NCI-H460 (cell line): Measurements from ENCODE around the gene DCPS. TPM values are rescaled to one million over a fixed set of nuclear protein-coding genes. Genes with fewer than 3 reads are reported as not detected.

Experiments used
- DNase-seq: peaks from one replicate; pipeline ENCODE4 v3.0.0-alpha.2; 2016; ENCODE audit warnings: low read depth; ENCODE audit errors: extremely low read depth
- total RNA-seq: library from RNA; depleted of rRNA; stranded (reverse); fragments of >200 nt; shearing (Covaris generic); gene quantifications from 2 replicates; pipeline ENCODE4 v1.2.3, GENCODE V29; 2014

DCPS gene
- total RNA-seq, 1 experiment from 2014 or later, result 35.9 TPM

DNA sequence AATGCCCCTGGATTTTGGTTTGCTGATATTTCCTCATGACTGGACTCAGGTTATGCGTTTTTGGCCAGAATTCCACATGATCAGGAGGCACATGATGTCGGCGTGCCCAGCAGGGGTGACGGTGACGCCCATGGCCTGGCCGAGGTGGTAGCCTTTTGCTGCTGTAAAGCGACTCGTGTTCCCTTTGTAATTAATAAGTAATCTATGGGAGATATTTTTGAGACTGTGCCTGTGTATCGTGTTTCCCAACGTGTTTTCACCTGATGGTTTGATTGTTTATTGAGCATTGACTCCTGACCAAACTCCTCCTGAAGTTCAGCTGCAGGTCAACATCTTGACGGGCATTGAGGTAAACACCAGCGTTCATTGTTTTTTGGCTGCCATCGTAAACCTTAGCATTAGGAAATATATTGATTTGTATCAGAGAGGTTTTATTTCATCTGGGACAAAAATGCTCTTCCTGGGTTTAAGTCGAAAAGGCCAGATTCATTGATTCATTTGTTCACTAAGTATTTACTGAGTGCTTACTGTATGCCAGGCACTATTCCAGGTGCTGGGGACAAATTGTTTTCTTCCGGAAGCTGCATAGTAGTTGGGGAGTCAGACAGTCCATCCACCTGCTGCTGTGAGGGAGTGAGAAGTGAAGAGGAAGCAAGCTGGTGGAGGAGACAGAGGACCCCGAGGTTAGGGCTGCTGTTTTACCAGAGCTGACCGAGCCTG is 23.6 kb downstream of the DCPS start:
- DNase-seq, result no peak

DNA sequence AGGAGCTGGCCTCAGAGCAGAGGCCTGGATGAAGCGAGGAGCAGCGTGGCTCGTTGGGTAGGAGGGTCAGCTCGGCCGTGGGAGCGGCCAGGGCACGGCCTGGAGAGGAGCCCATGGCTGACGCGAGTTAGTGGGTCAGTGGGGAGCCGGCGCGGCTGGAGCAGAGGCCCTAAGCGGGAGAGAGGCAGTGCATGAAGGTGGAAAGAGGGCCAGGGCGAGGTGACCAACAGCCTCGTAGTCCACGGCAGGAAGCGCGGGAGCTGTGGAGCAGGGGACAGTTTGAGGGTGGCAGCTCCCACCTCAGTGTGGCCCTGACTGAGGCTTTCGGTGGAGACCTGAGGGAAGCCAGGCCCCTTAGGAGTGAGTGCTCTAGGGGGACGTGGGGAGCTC is 24.1 kb downstream of the DCPS start:
- no peak for DNase-seq

DNA sequence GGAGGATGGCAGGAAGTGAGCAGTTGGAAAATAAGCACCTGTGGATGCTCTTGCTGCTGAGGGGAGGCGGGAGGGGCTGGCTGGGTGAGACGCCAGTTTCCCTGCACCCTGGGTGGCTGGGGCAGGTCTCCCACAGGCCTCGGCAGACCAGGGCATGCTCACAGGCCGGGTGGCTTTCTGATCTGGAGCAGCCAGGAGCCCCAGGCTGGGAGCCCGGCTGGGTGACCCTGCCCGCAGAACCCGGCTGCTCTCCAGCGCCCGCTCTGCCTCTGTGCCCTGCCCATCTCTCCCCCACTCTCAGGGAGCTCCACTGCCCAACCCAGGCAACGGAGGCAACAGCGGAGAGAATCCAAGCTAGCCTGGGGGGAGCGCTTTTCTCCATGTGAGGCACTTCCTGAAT is 24.6 kb downstream of the DCPS start:
- DNase-seq, result no peak

DNA sequence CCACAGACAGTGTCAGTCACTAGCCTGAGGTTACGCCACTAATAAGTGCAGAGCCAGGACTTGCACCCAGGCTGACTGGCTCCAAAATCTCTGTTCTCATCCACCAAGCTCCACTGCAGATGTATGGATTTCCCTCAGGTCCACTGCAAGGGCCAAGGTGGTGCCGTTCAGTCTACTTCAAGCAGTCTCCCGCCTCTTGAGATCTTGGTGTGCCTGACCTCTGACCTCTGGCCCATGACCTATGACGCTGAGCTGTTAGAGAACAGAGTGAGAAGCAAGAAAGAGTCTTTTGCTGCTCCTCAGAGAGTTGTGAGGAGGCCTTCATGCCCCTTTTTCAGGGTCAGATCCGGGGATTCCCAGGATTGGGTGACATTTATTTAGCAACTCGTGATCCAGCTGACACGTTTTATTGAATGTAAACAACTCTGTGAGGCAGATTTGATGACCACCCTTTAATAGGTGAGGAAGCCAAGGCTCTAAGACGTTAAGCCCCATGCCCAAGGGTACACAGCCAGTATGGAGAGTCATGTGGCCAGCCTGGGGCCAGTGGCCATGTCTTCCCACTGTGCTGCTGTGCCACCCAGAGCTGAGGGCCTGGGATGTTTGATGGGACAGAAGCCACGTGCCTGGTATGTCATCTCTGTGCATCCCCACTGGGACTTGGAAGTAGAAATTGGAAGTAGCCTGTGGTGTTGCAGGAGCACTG is 25.2 kb downstream of the DCPS start:
- DNase-seq, result no peak

DNA sequence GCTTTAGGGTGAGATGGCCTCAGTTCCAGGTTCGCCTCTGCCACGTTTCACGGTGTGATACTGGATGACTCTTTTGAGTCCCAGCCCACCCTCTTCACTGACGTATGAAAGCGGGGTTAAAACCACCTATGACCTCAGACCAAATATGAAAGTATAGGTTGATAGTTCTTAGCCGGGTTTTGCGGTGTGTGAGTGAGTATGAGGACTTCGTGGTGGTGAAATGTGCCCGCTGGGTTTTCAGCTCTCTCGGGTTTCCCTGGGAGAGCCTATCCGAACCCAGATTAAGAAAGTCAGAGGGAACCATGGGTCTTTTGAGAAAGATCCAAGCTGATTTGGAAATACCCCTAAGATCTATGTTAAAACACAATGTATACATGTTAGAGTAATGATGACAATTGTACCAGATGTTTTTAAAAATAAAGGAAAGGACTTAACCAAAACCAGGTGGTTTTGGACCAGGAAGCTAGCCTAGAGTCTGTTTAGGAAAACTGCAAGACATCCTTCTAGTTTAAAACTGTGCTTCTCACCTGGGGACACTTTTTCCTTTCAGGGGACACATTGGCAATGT is 25.9 kb downstream of the DCPS start:
- no peak for DNase-seq

DNA sequence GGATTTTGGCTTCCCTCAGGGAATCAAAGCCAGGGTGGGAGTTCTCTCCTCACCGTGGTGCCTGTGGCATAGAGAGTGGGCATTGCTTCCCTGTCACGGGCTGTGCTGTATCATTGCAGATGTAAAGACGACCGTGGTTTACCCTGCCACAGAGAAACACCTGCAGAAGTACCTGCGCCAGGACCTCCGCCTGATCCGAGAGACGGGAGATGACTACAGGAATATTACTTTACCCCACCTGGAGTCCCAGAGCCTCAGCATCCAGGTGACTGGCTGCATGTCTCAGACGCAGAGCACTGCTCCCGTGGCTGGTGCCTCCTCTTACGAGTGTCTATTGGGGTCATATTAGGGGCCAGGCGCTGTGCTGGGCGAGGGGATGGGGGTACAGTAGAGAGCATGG is 27.4 kb downstream of the DCPS start:
- DNase-seq, result no peak

DNA sequence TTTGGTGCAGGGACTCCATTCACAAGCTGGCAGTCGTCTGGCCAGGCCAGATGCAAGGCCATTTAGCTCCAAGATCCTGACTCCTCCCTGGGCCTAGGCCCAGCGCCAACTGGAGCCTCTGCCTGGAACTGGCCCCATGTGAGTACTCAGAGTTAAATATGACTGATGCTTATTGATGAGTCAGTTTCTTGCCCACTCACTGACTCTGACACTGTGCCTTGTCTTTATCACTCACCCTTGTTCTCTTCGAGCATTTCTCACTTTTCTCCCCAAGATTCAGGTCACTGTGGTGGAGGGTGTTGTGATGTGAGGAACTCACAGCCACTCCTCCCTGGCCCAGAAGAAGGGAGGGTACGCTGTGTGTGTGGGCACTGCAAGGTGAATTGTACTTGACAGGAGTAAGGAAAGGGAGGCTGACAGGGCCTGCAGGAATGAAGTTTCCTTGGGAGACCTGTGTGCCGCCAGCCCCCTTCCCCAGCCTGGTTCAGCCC is 28.4 kb downstream of the DCPS start:
- DNase-seq, result no peak

DNA sequence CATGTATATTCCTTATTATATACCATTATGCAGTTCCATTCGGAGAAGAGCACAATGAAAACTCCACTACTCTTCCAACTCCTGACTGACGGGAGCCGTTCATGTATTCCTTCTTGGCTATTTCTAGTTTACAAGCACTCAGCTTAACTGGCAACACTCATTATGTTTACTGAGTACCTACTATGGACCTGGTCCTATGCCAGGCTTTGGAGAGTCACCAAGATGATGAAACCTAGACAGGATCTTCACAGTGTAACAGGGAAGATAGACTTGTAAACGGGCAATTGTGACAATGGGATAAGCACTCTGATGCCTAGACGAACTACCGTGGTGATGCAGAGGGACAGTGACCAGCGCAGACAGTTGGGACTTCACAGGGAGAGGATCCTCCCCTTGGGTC is 29.3 kb downstream of the DCPS start:
- no peak for DNase-seq

DNA sequence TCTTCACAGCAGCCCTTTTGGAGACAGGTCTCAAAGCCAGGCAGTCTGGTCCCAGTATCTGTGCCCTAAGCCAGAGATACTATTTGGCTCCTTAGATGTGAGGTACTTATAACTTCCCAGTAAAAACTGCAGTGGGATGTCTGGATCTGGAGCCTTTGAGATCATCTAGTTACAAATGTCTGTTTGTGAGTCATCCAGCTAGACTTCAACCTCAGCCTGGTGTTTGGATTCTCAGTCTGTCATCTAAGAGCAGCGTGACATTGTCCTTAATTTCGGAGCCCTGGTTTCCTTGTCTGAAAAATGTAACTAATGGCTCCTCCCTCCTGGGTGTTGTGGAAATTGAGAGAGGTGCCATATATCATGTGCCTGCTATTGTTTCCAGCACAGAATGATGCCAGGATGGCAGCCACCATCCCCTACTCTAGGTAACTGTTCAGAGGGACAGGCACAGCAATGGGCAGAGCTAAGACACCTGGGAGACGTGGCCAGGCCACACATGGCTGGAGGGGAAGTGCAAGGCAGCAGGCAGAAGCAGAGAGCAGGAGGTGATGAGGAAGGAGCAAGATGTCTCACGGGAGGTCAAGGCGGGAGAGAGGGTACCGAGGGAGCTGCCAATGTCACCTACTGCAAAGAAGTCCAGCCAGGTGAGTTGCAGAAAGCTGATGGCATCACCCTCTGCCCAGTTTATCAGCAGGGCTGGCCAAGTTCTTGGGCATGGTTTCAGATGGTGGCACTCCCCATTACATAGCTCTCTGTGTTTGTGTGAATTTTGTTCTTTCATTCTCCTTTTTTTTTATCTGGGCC is 31.0 kb downstream of the DCPS start:
- no peak for DNase-seq

DNA sequence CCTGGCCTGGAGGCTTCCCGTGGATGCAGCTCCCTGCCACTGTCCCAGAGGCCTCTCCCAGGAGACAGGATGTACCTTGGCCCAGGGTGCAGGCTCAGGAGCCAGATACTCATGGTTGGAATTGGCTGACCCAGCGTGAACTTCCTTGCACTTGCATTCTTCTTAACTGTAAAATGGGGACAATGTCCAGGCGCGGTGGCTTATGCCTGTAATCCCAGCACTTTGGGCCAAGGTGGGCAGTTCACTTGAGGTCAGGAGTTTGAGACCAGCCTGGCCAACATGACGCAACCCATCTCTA is 31.6 kb downstream of the DCPS start:
- DNase-seq, result no peak

DNA sequence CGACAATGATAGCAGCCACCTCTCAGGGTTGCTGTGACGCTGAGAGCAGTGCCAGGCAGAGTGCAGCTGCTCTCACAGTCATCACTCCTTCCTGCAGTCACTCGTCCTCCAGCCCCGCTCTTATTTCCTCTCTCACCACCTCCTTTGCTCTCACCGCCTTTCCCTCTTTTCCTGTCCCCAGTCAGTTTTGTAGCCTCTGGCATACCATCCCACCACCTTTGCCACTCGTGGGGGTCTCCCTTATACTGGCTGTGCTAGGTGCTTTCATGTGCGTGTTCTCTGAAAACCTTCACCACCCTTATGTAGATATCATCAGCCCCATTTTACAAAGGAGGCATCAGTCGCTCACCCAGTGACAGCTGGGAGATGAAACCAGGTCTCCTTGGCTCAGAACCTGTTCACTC is 32.3 kb downstream of the DCPS start:
- DNase-seq, result no peak

DNA sequence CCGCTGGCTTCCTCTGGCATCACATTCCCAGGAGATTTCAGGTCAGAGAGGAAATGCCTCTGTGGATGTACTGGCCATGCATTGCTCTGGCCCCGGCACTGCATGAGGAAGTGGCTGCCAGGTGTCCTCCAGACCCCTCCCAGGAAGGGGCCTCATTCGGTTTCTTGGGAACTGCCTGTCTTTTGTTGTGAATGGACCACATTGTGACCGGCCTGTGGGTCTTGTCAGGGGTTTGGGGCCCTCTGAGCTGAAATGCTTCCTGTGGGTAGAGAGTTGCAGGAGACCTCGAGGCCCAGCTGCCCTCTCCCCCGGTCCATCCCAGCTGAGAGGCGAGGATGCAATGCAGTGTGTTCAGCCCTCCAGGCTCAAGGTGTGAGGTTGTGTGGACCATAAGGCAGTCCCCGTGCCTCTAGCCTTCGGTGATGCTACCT is 32.8 kb downstream of the DCPS start:
- DNase-seq, result no peak

DNA sequence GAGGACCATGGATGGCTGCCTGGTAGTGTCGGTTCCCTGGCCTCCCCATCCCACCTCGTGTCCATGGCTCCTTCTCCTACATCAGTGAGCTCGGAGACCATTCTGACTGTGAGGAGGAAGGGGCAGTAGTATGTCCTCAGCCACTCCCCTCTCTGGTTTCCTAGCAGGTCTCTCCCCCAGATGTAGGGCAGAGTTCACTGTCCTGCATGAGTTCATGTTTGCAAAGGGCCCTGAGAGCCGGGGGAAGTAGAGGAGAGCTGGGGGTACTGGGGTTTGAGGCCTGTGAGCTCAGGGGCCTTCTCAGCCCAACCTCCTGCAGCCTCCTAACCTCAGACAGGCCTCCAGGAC is 33.2 kb downstream of the DCPS start:
- DNase-seq, result no peak

DNA sequence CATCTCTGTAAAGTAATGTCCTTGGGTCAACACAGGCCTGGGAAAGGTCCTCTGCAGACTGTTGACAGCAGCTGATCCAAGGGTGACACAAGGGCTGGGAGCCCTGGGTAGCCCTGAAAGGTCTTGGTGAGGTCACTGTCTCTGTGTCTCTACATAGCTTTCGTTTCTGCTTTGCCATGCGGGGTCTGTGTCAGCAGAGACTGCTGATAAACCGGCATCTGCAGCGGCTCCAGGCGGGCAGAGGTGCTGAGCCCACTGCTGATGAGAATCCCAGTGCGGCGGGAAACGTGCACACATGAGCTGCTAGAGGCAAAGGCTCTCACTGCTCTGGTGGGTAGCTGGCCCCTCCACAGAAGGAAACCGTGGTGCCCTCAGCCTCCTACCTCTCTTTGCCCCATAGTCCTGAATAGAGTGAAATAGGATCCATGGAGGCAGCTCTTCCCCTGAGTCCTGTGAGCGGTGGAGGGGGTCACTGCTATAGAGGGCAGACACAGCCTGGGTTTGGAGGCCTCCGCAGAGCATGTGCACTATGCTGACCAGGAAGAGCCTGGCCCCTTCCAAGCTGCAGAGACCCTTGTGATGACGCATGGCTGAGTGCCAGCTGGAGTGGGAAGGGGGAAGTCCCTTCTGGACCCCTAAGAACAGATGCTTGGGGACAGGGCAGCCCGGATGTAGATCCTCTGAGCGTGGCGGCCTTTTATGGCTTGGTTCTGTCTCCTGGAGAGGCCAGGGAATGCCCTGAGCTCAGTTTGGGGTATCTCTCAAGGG is 33.8 kb downstream of the DCPS start:
- no peak for DNase-seq

DNA sequence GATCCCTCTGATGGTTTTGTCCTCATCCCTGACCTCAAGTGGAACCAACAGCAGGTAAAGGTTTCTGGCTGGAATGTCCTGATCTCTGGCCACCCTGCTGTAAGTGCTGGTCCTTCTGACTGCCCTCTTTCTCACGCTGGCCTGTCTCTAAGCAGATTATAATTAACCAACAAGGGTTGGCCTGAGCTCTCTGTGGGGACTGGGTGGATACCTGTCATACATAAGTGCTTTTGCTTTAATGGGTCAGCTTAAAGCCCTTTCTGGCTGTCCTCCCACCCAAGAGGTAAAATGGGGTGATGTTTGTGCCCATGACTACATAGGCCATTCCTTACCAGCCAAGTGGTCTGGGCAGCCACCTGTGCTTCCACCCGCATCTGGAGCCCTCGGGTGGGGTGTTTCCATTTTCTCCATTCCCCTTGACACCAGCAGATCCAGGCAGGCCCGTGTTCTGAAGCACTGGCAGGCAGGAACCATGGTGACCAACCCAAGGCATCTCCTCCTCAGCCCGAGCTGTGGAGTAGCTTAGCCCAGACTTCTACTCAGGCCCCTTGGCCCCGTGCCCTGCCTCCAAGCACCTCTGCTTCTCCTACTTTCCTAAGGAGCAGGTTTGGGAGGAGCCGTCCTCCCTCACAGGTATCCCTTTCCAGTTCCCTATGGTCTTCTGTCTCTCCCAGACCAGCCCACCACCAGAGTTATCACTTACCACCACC is 34.6 kb downstream of the DCPS start:
- DNase-seq, result no peak

DNA sequence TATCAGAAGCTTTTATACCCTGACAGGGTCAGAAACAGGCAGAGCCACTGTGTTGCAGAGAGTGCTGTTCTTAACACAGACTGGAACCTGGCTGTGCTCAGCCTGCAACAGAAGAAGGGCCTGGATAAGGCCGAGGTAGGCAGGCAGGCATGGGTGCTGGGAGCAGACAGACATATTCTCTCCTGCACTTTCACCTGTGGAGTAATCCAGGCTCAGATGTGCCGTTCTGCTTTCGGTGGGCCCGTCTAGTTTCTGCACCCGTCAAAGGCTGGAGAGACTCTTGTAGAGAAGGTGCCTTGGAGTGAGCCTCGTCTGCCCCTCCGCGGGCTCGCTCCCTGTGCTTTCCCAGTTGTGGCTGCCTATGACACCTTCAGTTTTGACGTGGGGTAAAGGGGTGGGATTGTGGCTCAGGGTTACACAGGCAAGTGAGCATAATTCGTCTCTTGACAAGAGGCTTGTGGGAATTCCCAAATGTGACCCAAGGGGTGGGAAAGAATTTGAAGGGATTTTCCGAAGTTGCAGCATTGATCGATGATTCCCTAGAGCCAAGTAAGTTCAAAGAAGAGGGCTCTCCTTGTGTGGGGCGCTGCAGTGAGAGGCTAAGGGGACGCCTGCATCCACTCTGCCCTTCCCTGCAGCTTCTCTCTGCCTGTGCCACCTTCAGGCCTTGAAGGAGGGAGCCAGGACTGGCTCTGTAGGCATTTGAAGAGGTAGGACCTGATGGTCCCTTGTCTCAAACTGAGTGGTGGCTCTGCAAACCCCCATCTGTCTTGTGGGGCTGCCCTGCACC is 35.4 kb downstream of the DCPS start:
- DNase-seq, result no peak

DNA sequence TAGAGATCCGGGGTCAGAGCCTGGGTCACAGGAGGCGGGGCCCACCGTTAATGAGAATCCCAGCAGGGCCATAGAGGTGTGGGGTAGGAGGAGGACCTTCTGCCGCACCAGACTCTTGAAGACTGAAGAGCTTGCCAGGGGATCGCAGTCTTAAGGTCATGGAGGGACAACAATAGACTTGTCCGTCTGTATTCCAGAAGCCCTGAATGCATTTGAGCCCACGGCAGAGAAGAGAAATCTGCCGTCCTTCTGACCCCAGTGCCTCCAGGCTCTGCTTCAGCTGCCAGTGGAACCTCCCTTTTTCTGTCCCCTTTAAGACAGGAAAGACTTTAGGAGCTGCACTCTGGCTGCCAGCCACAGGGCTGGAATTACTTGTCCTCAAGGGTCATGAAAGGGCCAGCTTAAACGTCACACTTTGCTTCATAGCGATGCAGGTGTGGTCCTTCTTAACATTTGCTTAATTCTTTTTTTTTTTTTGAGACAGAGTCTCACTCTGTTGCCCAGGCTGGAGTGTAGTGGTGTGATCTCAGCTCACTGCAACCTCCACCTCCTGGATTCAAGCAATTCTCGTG is 36.1 kb downstream of the DCPS start:
- no peak for DNase-seq

DNA sequence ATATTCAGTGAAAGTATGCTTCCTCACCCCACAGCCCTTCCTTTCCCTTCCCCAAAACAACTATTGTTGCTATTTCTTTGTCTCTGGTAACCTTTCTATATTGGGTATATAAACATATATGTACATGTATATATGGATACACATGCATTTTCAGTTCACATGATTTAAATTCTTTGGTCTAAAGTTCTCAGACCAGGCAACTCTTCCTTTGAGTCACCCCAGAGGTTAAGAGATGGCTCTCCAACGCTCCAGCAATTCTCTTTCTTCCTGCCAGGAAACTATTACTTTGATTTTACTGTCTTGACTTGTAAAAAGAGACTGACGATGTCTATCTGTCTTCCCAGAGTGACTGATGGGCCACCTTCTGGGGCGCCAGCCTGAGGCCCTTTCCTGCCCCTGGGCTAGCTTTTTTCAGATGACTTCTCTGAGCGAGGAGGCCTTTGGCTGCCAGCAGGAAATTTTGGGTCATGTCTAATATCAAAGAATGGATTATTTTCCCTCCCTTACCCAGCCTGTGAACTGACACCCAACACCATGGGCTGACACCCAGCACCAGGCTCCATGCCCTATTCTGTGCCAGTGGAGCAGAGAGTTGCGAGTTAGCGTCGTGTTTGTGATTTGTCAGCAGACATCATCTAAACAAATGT is 37.2 kb downstream of the DCPS start:
- no peak for DNase-seq
